HCT116 (cell line): ENCODE data around the gene TMEM11. TPM values are rescaled to one million over a fixed set of nuclear protein-coding genes. Genes with fewer than 3 reads are reported as not detected.

Experiments used
- ATAC-seq: fragments of 200-7000 bp; cut with Tn5 transposase; 2 replicates; pipeline ENCODE4 v1.9.1; 2020; ENCODE audit warnings: mild to moderate bottlenecking, moderate library complexity
- BruUV-seq: library from RNA; stranded (reverse); fragments of 400-500 nt; replicated peaks from 2 replicates; lab custom pipeline; 2021; lab: Mats Ljungman, UMichigan
- CTCF ChIA-PET: fragments of 300-600 bp; sonication (Branson Sonifier 250); formaldehyde crosslinking; loops from one replicate; lab custom pipeline; 2021; ENCODE audit warnings: antibody characterized with exemption; lab: Charles Lee
- POLR2A ChIA-PET: fragments of 300-600, 350-600 bp; sonication (Branson Sonifier 250); formaldehyde crosslinking; loops from one replicate; lab custom pipeline; 2021; ENCODE audit warnings: antibody characterized with exemption; lab: Charles Lee
- RAD21 ChIA-PET, 2 experiments: fragments of 300-600 bp; sonication (Branson Sonifier 250); formaldehyde crosslinking; loops; one replicate each; lab custom pipeline; 2023; ENCODE audit warnings: low total read pairs in 2 of 2; ENCODE audit not compliant: uncharacterized antibody in 2 of 2, unreplicated experiment in 2 of 2, low non-redundant PET in 1 of 2; lab: Charles Lee
- DNase-seq: peaks from one replicate; pipeline ENCODE4 v3.0.0-alpha.2; 2010; ENCODE audit warnings: low read depth, low spot score
- H2AFZ ChIP-seq: fragments of 200-600 bp; shearing (Covaris generic), sonication (generic); 2 replicates; pipeline ENCODE4 v1.6.1; 2017; ENCODE audit warnings: low read depth, mixed run types, mixed read lengths, antibody characterized with exemption, low read length; ENCODE audit not compliant: poor library complexity, severe bottlenecking
- H3K27ac ChIP-seq: 2 replicates; pipeline ENCODE4 v1.5.1; 2012; ENCODE audit warnings: low read depth, low read length
- H3K27me3 ChIP-seq: fragments of 200-600 bp; sonication (generic); 2 replicates; pipeline ENCODE4 v1.6.1; 2016; ENCODE audit warnings: mixed run types, low read length, mixed read lengths; ENCODE audit not compliant: insufficient read depth
- H3K36me3 ChIP-seq, 2 experiments: fragments of 200-500 bp in 1 of 2; fragments of 200-600 bp in 1 of 2; sonication (Bioruptor generic) in 1 of 2; sonication (generic) in 1 of 2; 2 replicates each; pipeline versions ENCODE4 v1.5.1 to v1.6.1; 2014 to 2016; ENCODE audit warnings: low read length in 2 of 2, inconsistent platforms in 1 of 2, mixed read lengths in 1 of 2, mixed run types in 1 of 2; ENCODE audit not compliant: insufficient read depth in 2 of 2, control insufficient read depth in 1 of 2
- H3K4me1 ChIP-seq, 2 experiments: fragments of 200-600 bp in 1 of 2; sonication (generic) in 1 of 2; 2 replicates each; pipeline versions ENCODE4 v1.5.1 to v1.6.1; 2012 to 2017; ENCODE audit warnings: low read length in 2 of 2, inconsistent platforms in 1 of 2, mild to moderate bottlenecking in 1 of 2, mixed read lengths in 1 of 2, mixed run types in 1 of 2, moderate library complexity in 1 of 2; ENCODE audit not compliant: insufficient read depth in 2 of 2, control insufficient read depth in 1 of 2
- H3K4me2 ChIP-seq: fragments of 200-600 bp; sonication (generic); 2 replicates; pipeline ENCODE4 v1.6.1; 2017; ENCODE audit warnings: mixed run types, low read length, mixed read lengths
- H3K4me3 ChIP-seq, 2 experiments: fragments of 200-600 bp in 1 of 2; sonication (generic) in 1 of 2; replicated peaks in 1 of 2; 2 replicates each; pipeline ENCODE4 v1.5.1; 2011 to 2016; ENCODE audit warnings: low read length in 2 of 2, control low read depth in 1 of 2, low read depth in 1 of 2, mild to moderate bottlenecking in 1 of 2, mixed read lengths in 1 of 2, mixed run types in 1 of 2
- H3K79me2 ChIP-seq: fragments of 200-600 bp; sonication (generic); 2 replicates; pipeline ENCODE4 v1.6.1; 2017; ENCODE audit warnings: mild to moderate bottlenecking, mixed run types, low read length, moderate library complexity, mixed read lengths; ENCODE audit not compliant: insufficient read depth
- H3K9ac ChIP-seq: fragments of 200-600 bp; sonication (generic); 2 replicates; pipeline ENCODE4 v1.6.1; 2016; ENCODE audit warnings: low read length, mixed read lengths
- H3K9me2 ChIP-seq: fragments of 200-600 bp; sonication (generic), shearing (Covaris generic); 2 replicates; pipeline ENCODE4 v1.6.1; 2017; ENCODE audit warnings: mixed run types, mild to moderate bottlenecking, moderate library complexity; ENCODE audit not compliant: insufficient read depth
- H3K9me3 ChIP-seq, 2 experiments: fragments of 200-500 bp in 1 of 2; fragments of 200-600 bp in 1 of 2; sonication (Bioruptor generic) in 1 of 2; sonication (generic) in 1 of 2; 2 replicates each; pipeline ENCODE4 v1.6.1; 2014 to 2017; ENCODE audit warnings: low read length in 2 of 2, mixed read lengths in 2 of 2, inconsistent platforms in 1 of 2, low read depth in 1 of 2, mild to moderate bottlenecking in 1 of 2, mixed run types in 1 of 2, moderate library complexity in 1 of 2; ENCODE audit not compliant: control insufficient read depth in 1 of 2, insufficient read depth in 1 of 2
- H4K20me1 ChIP-seq: fragments of 200-600 bp; sonication (generic), shearing (Covaris generic); 2 replicates; pipeline ENCODE4 v1.6.1; 2017; ENCODE audit warnings: mixed run types, mild to moderate bottlenecking, moderate library complexity; ENCODE audit not compliant: insufficient read depth
- CBX3 ChIP-seq: IDR thresholded peaks from 2 replicates; pipeline ENCODE4 v1.6.1; 2012; ENCODE audit warnings: low read depth
- MAX ChIP-seq: IDR thresholded peaks from 2 replicates; pipeline ENCODE4 v1.6.1; 2012
- POLR2A ChIP-seq: IDR thresholded peaks from 2 replicates; pipeline ENCODE4 v1.7.0; 2011; ENCODE audit warnings: borderline replicate concordance; ENCODE audit not compliant: insufficient read depth, insufficient read length; ENCODE audit errors: extremely low read depth
- ZBTB33 ChIP-seq: IDR thresholded peaks from 2 replicates; pipeline ENCODE4 v1.6.1; 2011; ENCODE audit warnings: mild to moderate bottlenecking, low read length, moderate library complexity; ENCODE audit not compliant: insufficient replicate concordance; ENCODE audit errors: extremely low read depth
- ZFX ChIP-seq: fragments of 450-650 bp; IDR thresholded peaks from 2 replicates; pipeline ENCODE4 v1.6.1; 2017
- intact Hi-C: fragments of 100-400 bp; cut with micrococcal nuclease; formaldehyde crosslinking; loops from 2 replicates; pipeline ENCODE4 v1.10.0; 2022
- total RNA-seq: library from RNA; stranded (reverse); gene quantifications from one replicate; pipeline ENCODE4 v1.2.1, GENCODE V29; 2021; ENCODE audit not compliant: unreplicated experiment

Gene TMEM11
- total RNA-seq, 1 experiment from 2014 or later: 31.0 TPM

DNA sequence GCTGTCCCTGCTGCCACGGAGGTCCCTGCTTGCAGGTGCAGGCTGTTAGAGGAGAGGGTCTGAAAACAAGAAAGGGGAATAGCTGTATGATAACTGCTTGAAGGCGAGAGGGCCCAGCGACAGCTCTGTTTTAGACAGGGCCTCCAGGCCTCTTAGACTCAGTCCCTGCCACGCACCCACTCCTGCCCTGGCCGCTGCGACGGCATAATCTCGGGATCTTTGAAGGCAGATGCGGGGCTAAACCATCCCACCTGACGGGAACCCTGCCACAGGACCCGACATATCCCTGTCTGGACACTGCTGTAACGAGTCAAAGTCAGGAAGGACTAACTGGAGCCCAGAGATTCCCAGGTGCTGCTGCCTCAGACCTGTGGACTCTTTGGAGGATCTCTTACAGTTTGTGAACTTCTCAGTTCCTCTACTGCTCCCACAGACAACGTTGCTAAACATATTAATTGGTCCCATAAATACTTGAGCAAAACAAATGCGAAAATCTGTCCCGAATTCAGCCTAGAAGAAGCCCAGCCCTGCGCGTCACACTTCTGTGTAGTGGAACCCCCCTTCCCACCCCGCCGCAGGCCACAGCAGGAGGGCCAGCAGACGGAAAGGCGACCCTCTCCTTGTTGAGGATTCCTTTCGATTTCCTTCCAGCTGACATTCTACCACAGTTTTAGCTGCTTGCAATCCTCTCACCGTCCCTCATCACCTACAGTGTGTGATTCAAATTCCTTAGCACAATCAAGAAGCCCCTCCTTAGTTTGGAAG lies 998 bp upstream of the TMEM11 start:
- Histone ChIP-seq H3K4me2 (peak overlapping the region; percentile 98), H3K9ac (peak overlapping the region; percentile 99), H3K9me3 (no peaks in the 10 kb centered on the region), H3K9me2 (no peaks in the 10 kb centered on the region), H2AFZ (no peak overlapping the region), H3K36me3 (peaks cover 2 to 13% of the 10 kb centered on the region in 2 experiments; a peak in 1 of 4 replicates), H3K27ac (peak overlapping the region; percentile 87), H3K79me2 (peaks cover 84% of the 10 kb centered on the region), H3K4me3 (peak overlapping the region; percentile 79 to 98), H3K27me3 (no peaks in the 10 kb centered on the region), H4K20me1 (peaks cover 8% of the 10 kb centered on the region; the same call in 1 of the 2 replicates), H3K4me1 (peaks cover 17 to 27% of the 10 kb centered on the region in 2 experiments; a peak in 3 of 4 replicates)
- CTCF ChIA-PET: no interaction called here
- ATAC-seq (peak; percentile 7), DNase-seq (no peak)
- intact Hi-C loops: loop anchor here (5.0 kb wide), 1 partner anchor 173 kb away; the partner anchor contains the start of gene USP22
- TF ChIP-seq MAX (no peak; the same call in 1 of the 2 replicates), CBX3 (no peak), ZBTB33 (no peak), ZFX (peak; percentile 2; the same call in 1 of the 2 replicates), POLR2A (no peak)
- RAD21 ChIA-PET: no interaction called here
- TSS peak; percentile 54 for BruUV-seq
- POLR2A ChIA-PET: interaction anchor here (0.7 kb wide), 1 partner anchor 21 kb away, joined by 3 read pairs; no protein-coding TSS in a partner anchor
